H1 (cell line): ENCODE measurements around the gene C15orf62. TPM values are rescaled to one million over a fixed set of nuclear protein-coding genes. Genes with fewer than 3 reads are reported as not detected.

Experiments
- BACH1 ChIP-seq: IDR thresholded peaks from 2 replicates; pipeline ENCODE4 v1.6.1; 2012; ENCODE audit warnings: low read length, improper control_type of control experiment
- BRCA1 ChIP-seq: IDR thresholded peaks from 2 replicates; pipeline ENCODE4 v1.6.1; 2012; ENCODE audit warnings: low read depth, low read length, improper control_type of control experiment
- CEBPB ChIP-seq: IDR thresholded peaks from 2 replicates; pipeline ENCODE4 v1.6.1; 2012; ENCODE audit warnings: low read depth, low read length
- HDAC2 ChIP-seq, 2 experiments: fragments of 300-600 bp in 1 of 2; sonication (generic) in 1 of 2; IDR thresholded peaks; 2 replicates each; pipeline ENCODE4 v1.6.1; 2011 to 2012; ENCODE audit warnings: low read depth in 2 of 2, low read length in 2 of 2, mild to moderate bottlenecking in 2 of 2, moderate library complexity in 2 of 2, borderline replicate concordance in 1 of 2, inconsistent platforms in 1 of 2
- KDM5A ChIP-seq: fragments of 200-600 bp; IDR thresholded peaks from 2 replicates; pipeline ENCODE4 v1.7.1; 2012; ENCODE audit warnings: mild to moderate bottlenecking, low read length, inconsistent platforms, mixed read lengths
- PHF8 ChIP-seq: fragments of 200-600 bp; sonication (generic); conservative IDR thresholded peaks from 2 replicates; pipeline ENCODE4 v1.7.1; 2012; ENCODE audit warnings: low read depth, mild to moderate bottlenecking, inconsistent platforms, low read length, moderate library complexity
- SAP30 ChIP-seq: fragments of 300-600 bp; sonication (generic); IDR thresholded peaks from 2 replicates; pipeline ENCODE4 v1.7.1; 2012; ENCODE audit warnings: low read length, moderate library complexity, mild to moderate bottlenecking, inconsistent platforms; ENCODE audit not compliant: insufficient read depth, insufficient replicate concordance
- SP2 ChIP-seq: IDR thresholded peaks from 2 replicates; pipeline ENCODE4 v1.6.1; 2012; ENCODE audit warnings: mild to moderate bottlenecking, low read length, inconsistent platforms
- SRF ChIP-seq: IDR thresholded peaks from 2 replicates; pipeline ENCODE4 v1.6.1; 2011; ENCODE audit warnings: mild to moderate bottlenecking, low read depth, low read length, moderate library complexity
- SUZ12 ChIP-seq: fragments of 200-600 bp; sonication (generic); IDR thresholded peaks from 2 replicates; pipeline ENCODE4 v1.6.1; 2012; ENCODE audit warnings: mild to moderate bottlenecking, inconsistent platforms, low read length, moderate library complexity, mixed read lengths
- polyA plus RNA-seq, 7 experiments: library from polyadenylated mRNA; depleted of rRNA in 3 of 7; stranded (reverse) in 5 of 7; unstranded in 2 of 7; fragments of >200 nt in 5 of 7; fragments of 200-250 nt in 2 of 7; gene quantifications; 1 replicate in 5 of 7; 2 replicates in 1 of 7; 4 replicates in 1 of 7; pipeline versions ENCODE4 v1.2.1 to v1.2.3, GENCODE V29; 2011 to 2013; ENCODE audit warnings: missing spikeins in 2 of 7, mixed read lengths in 2 of 7
- total RNA-seq: library from RNA; stranded (reverse); fragmentation: NEBNext Ultra II Directional; extraction: Animal tissue kit (Norgen Biotek cat#: 25700); gene quantifications from 2 replicates; pipeline ENCODE4 v1.2.1, GENCODE V29; 2021

The C15orf62 gene
- total and polyA plus RNA-seq, 2 of the 8 experiments (the other 6 are each of a cell fraction or from before 2014, with no cell fraction given) = 0.06 to 0.56 TPM

DNA sequence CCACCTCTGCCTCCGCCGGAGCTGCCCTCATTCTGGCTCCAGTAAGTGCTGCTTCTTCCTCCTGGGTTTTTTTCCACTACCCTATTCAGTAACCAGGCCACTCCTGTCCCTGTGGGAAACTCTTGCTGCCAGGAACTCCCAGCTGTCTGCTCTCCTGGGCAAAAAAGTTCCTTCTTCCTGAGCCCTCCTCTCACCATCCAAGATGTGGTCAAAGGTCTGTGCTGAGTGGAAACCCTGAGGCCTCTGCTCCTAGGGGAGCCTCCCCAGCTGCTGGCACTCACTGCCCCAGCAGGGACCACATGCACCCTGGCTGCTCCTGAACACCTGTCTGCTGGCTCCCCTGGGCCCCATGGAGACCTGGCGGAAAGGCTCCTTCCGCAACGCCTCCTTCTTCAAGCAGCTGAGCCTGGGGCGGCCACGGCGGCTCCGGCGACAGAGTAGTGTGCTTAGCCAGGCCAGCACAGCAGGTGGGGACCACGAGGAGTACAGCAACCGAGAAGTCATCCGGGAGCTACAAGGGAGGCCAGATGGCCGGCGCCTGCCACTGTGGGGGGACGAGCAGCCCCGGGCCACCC is 454 bp downstream of the C15orf62 start (continued):
- TF ChIP-seq SP2 (no peak), HDAC2 (IDR thresholded peaks at IDR 0.05; ENCODE audit: borderline replicate concordance in 1 of 2, low read depth in 2 of 2, low read length in 2 of 2) (no peak), SUZ12 (no peak), PHF8 (no peak), KDM5A (no peak), BACH1 (no peak), BRCA1 (no peak), SRF (no peak), CEBPB (no peak), SAP30 (no peak)
